Right atrium auricular region (tissue), 2 donors: ENCODE results near the gene MOXD1. TPM values are rescaled to one million over a fixed set of nuclear protein-coding genes. Genes with fewer than 3 reads are reported as not detected.

Experiments
- DNase-seq: peaks from one replicate; pipeline ENCODE4 v3.0.0-alpha.2; 2019; ENCODE audit warnings: low spot score
- H3K27ac ChIP-seq, 2 donors: fragments of 200-600 bp; sonication (generic); 1 replicate in 1 of 2; 2 replicates in 1 of 2; pipeline ENCODE4 v1.5.1; 2016 to 2019
- H3K27me3 ChIP-seq, 2 donors: fragments of 200-600 bp; sonication (generic); one replicate each; pipeline versions ENCODE4 v1.5.1 to v1.6.0; 2017 to 2019
- H3K36me3 ChIP-seq: fragments of 200-600 bp; sonication (generic); one replicate; pipeline ENCODE4 v1.5.1; 2016
- H3K4me1 ChIP-seq, 2 donors: fragments of 200-600 bp; sonication (generic); one replicate each; pipeline versions ENCODE4 v1.5.1 to v1.6.0; 2017 to 2019
- H3K4me3 ChIP-seq, 2 donors: fragments of 200-600 bp; sonication (generic); 1 replicate in 1 of 2; 2 replicates in 1 of 2; pipeline ENCODE4 v1.5.1; 2017 to 2019; ENCODE audit warnings: mild to moderate bottlenecking in 1 of 2, moderate library complexity in 1 of 2
- H3K9me3 ChIP-seq, 2 donors: fragments of 200-600 bp; sonication (generic); one replicate each; pipeline ENCODE4 v1.5.1; 2019
- CTCF ChIP-seq, 2 donors: fragments of 200-600 bp; sonication (generic); IDR thresholded peaks; one replicate each; pipeline ENCODE4 v1.5.1; 2019; ENCODE audit warnings: antibody characterized with exemption in 2 of 2
- total RNA-seq, 2 donors: library from RNA; depleted of rRNA; stranded (reverse); fragments of >200 nt; gene quantifications; one replicate each; pipeline ENCODE4 v1.1.0, GENCODE V29; 2016

MOXD1 gene
- total RNA-seq, 2 donors from 2014 or later, result 2.5 to 9.3 TPM

GRCh38 chr6:132413499-132413802 lies 12.2 kb upstream of the MOXD1 start:
- no peaks in the 10 kb centered on the region for H3K36me3 ChIP-seq
- DNase-seq, result no peak
- no peak overlapping the region for H3K4me3 ChIP-seq
- TF ChIP-seq CTCF (IDR thresholded peaks at IDR 0.05), result no peak
- H3K9me3 ChIP-seq, result peaks cover 0 to 11% of the 10 kb centered on the region in 2 donors
- no peaks in the 10 kb centered on the region for H3K4me1 ChIP-seq
- no peaks in the 10 kb centered on the region for H3K27me3 ChIP-seq
- no peak overlapping the region for H3K27ac ChIP-seq

- no peak for TF ChIP-seq CTCF (IDR thresholded peaks at IDR 0.05)
- Histone ChIP-seq H3K4me1 (no peaks in the 10 kb centered on the region), H3K27ac (no peak overlapping the region), H3K4me3 (no peak overlapping the region), H3K9me3 (peaks cover 0 to 11% of the 10 kb centered on the region in 2 donors), H3K27me3 (no peaks in the 10 kb centered on the region), H3K36me3 (no peaks in the 10 kb centered on the region)
- no peak for DNase-seq
Observed at GRCh38 chr6:132412656-132413498, 11.6 kb upstream of the MOXD1 start.

GRCh38 chr6:132411296-132411695 lies 10.0 kb upstream of the MOXD1 start:
- H3K9me3 ChIP-seq, result peaks cover 0 to 4% of the 10 kb centered on the region in 2 donors
- TF ChIP-seq CTCF (IDR thresholded peaks at IDR 0.05), result no peak
- H3K27ac ChIP-seq, result no peak overlapping the region
- no peaks in the 10 kb centered on the region for H3K4me1 ChIP-seq
- no peak for DNase-seq
- no peaks in the 10 kb centered on the region for H3K36me3 ChIP-seq
- no peaks in the 10 kb centered on the region for H3K27me3 ChIP-seq
- H3K4me3 ChIP-seq, result no peak overlapping the region

GRCh38 chr6:132410830-132411229 lies 9.6 kb upstream of the MOXD1 start:
- TF ChIP-seq CTCF (IDR thresholded peaks at IDR 0.05), result no peak
- no peak overlapping the region for H3K4me3 ChIP-seq
- no peak for DNase-seq
- H3K4me1 ChIP-seq, result no peaks in the 10 kb centered on the region
- no peaks in the 10 kb centered on the region for H3K9me3 ChIP-seq
- no peaks in the 10 kb centered on the region for H3K27me3 ChIP-seq
- no peak overlapping the region for H3K27ac ChIP-seq
- no peaks in the 10 kb centered on the region for H3K36me3 ChIP-seq

GRCh38 chr6:132405143-132405915 lies 4.1 kb upstream of the MOXD1 start:
- Histone ChIP-seq H3K9me3 (no peaks in the 10 kb centered on the region), H3K4me3 (no peak overlapping the region), H3K36me3 (no peaks in the 10 kb centered on the region), H3K4me1 (peaks cover 0 to 6% of the 10 kb centered on the region in 2 donors), H3K27me3 (no peaks in the 10 kb centered on the region), H3K27ac (no peak overlapping the region)
- no peak for DNase-seq
- TF ChIP-seq CTCF (IDR thresholded peaks at IDR 0.05), result no peak
